Osteoblast (primary cell): ENCODE measurements around the gene EPHB2. TPM values are rescaled to one million over a fixed set of nuclear protein-coding genes. Genes with fewer than 3 reads are reported as not detected.
A peak's percentile ranks its signal among the peaks of the same experiment; 100 is the strongest.

Experiments used
- DNase-seq: peaks from one replicate; pipeline ENCODE4 v3.0.0; 2011; ENCODE audit warnings: low spot score, mixed read lengths; ENCODE audit not compliant: insufficient read length; ENCODE audit errors: missing footprints
- H2AFZ ChIP-seq: 2 replicates; pipeline ENCODE4 v1.6.0; 2011; ENCODE audit warnings: mild to moderate bottlenecking, low read length
- H3K27ac ChIP-seq: 2 replicates; pipeline ENCODE4 v1.5.1; 2011; ENCODE audit warnings: mild to moderate bottlenecking, low read depth, low read length, moderate library complexity
- H3K27me3 ChIP-seq: 2 replicates; pipeline ENCODE4 v1.6.0; 2012; ENCODE audit warnings: mild to moderate bottlenecking, control low read depth, inconsistent platforms, low read length, moderate library complexity; ENCODE audit not compliant: insufficient read depth
- H3K36me3 ChIP-seq: 2 replicates; pipeline ENCODE4 v1.5.1; 2011; ENCODE audit warnings: mild to moderate bottlenecking, low read length, control low read depth, moderate library complexity; ENCODE audit not compliant: insufficient read depth
- H3K4me1 ChIP-seq: 2 replicates; pipeline ENCODE4 v1.5.1; 2011; ENCODE audit warnings: mild to moderate bottlenecking, low read length, control low read depth, moderate library complexity; ENCODE audit not compliant: insufficient read depth
- H3K4me2 ChIP-seq: 2 replicates; pipeline ENCODE4 v1.6.0; 2011; ENCODE audit warnings: mild to moderate bottlenecking, low read length; ENCODE audit not compliant: insufficient read depth
- H3K4me3 ChIP-seq: fragments of 200-600 bp; sonication (generic); 3 replicates; pipeline ENCODE4 v1.5.1; 2012; ENCODE audit warnings: mild to moderate bottlenecking, low read length, inconsistent platforms; ENCODE audit not compliant: insufficient read depth
- H3K79me2 ChIP-seq: 2 replicates; pipeline ENCODE4 v1.6.0; 2012; ENCODE audit warnings: mild to moderate bottlenecking, low read length, control low read depth, inconsistent platforms; ENCODE audit not compliant: insufficient read depth
- H3K9me3 ChIP-seq: 2 replicates; pipeline ENCODE4 v1.5.1; 2011; ENCODE audit warnings: low read depth, low read length, control low read depth
- H4K20me1 ChIP-seq: 2 replicates; pipeline ENCODE4 v1.6.0; 2012; ENCODE audit warnings: mild to moderate bottlenecking, low read length, control low read depth; ENCODE audit not compliant: insufficient read depth
- CTCF ChIP-seq: IDR thresholded peaks from 2 replicates; pipeline ENCODE4 v1.5.1; 2011; ENCODE audit warnings: mild to moderate bottlenecking, low read depth, low read length, moderate library complexity; ENCODE audit errors: extremely low read depth
- total RNA-seq: library from RNA; depleted of rRNA; stranded (reverse); fragments of >200 nt; gene quantifications from 2 replicates; pipeline ENCODE4 v1.2.3, GENCODE V29; 2012

EPHB2 gene
- total RNA-seq, 1 donor: 8.7 TPM

- H4K20me1 ChIP-seq: no peaks in the 10 kb centered on the region
- no peak for TF ChIP-seq CTCF
- no peak for DNase-seq
These were observed 93.2 kb downstream of the EPHB2 start for GRCh38 chr1:22803833-22804232.

GRCh38 chr1:22804406-22804805 lies 93.8 kb downstream of the EPHB2 start:
- no peak for TF ChIP-seq CTCF
- no peak overlapping the region for H3K4me2 ChIP-seq
- no peak for DNase-seq

More at GRCh38 chr1:22803833-22804232, 93.2 kb downstream of the EPHB2 start:
- Histone ChIP-seq H3K9me3 (no peaks in the 10 kb centered on the region), H3K27ac (no peak overlapping the region), H3K4me3 (no peak overlapping the region), H3K36me3 (no peaks in the 10 kb centered on the region), H3K27me3 (no peaks in the 10 kb centered on the region), H3K4me2 (no peak overlapping the region), H3K4me1 (peaks cover 10% of the 10 kb centered on the region), H3K79me2 (no peaks in the 10 kb centered on the region), H2AFZ (no peak overlapping the region)

GRCh38 chr1:22804969-22805671 lies 94.5 kb downstream of the EPHB2 start:
- Histone ChIP-seq H3K4me3 (no peak overlapping the region), H3K9me3 (no peaks in the 10 kb centered on the region), H3K36me3 (no peaks in the 10 kb centered on the region), H3K4me1 (peaks cover 17% of the 10 kb centered on the region), H3K4me2 (no peak overlapping the region), H4K20me1 (no peaks in the 10 kb centered on the region), H3K79me2 (no peaks in the 10 kb centered on the region), H2AFZ (no peak overlapping the region), H3K27me3 (no peaks in the 10 kb centered on the region), H3K27ac (no peak overlapping the region)
- no peak for TF ChIP-seq CTCF
- DNase-seq: peak; percentile 69

More at GRCh38 chr1:22804406-22804805, 93.8 kb downstream of the EPHB2 start:
- Histone ChIP-seq H3K27ac (no peak overlapping the region), H3K4me3 (no peak overlapping the region), H3K27me3 (no peaks in the 10 kb centered on the region), H4K20me1 (no peaks in the 10 kb centered on the region), H3K36me3 (no peaks in the 10 kb centered on the region), H2AFZ (no peak overlapping the region), H3K79me2 (no peaks in the 10 kb centered on the region), H3K4me1 (peaks cover 15% of the 10 kb centered on the region), H3K9me3 (no peaks in the 10 kb centered on the region)

GRCh38 chr1:22805672-22806038 lies 95.0 kb downstream of the EPHB2 start:
- Histone ChIP-seq H3K4me2 (no peak overlapping the region), H3K27ac (no peak overlapping the region), H3K9me3 (no peaks in the 10 kb centered on the region), H3K36me3 (no peaks in the 10 kb centered on the region), H4K20me1 (no peaks in the 10 kb centered on the region), H3K27me3 (no peaks in the 10 kb centered on the region), H3K4me3 (no peak overlapping the region), H3K4me1 (peaks cover 17% of the 10 kb centered on the region), H3K79me2 (no peaks in the 10 kb centered on the region), H2AFZ (no peak overlapping the region)
- DNase-seq: peak; percentile 10
- no peak for TF ChIP-seq CTCF
